ENCODE data around the gene BAIAP3. TPM values are rescaled to one million over a fixed set of nuclear protein-coding genes. Genes with fewer than 3 reads are reported as not detected.

BAIAP3 gene
- total and polyA plus RNA-seq, 2 donors (not counting 3 experiments of a cell fraction or from before 2014, with no cell fraction given), result 0.36 to 0.66 TPM

DNA sequence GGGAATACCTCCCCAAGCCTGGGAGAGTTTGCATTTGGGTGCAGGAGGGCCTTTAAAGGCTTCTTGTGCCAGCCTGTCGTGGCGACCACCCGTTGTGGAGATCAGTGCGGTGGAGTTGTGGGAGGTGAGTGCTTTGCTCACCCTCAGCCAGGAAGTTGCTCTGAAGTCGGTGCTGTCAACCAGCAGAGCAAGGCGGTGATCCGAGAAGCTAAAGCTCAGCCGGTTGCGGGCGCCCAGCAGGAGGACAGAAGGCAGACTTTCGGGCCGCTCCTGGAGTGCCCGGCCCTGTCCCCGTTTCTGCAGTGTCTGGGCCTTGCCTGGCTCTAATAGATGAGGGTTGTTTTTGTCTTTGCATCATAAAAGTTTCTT lies 22.6 kb upstream of the BAIAP3 start:
- H3K4me3 ChIP-seq (replicated peaks in 1 of 3; ENCODE audit: insufficient read depth in 1 of 3, low read depth in 1 of 3, low read length in 3 of 3), result peak overlapping the region; percentile 74 to 94 (median 87)
- peaks cover 57% of the 10 kb centered on the region for H3K79me2 ChIP-seq (ENCODE audit: control insufficient read depth, insufficient read depth, low read length)
- H3K9me1 ChIP-seq (replicated peaks; ENCODE audit: control insufficient read depth, extremely low read depth, insufficient read depth, low read length), result no peaks in the 10 kb centered on the region
- FAIRE-seq, result peak; percentile 71
- TF ChIP-seq POLR2AphosphoS5 (IDR thresholded peaks at IDR 0.05; ENCODE audit: insufficient read depth, low read depth, low read length), result no peak
- no peak for TF ChIP-seq POLR2A (IDR thresholded peaks at IDR 0.05; ENCODE audit: low read depth, low read length)
- TF ChIP-seq MYC (IDR thresholded peaks at IDR 0.05; ENCODE audit: low read depth, low read length), result no peak
- TF ChIP-seq, protein P1, sequence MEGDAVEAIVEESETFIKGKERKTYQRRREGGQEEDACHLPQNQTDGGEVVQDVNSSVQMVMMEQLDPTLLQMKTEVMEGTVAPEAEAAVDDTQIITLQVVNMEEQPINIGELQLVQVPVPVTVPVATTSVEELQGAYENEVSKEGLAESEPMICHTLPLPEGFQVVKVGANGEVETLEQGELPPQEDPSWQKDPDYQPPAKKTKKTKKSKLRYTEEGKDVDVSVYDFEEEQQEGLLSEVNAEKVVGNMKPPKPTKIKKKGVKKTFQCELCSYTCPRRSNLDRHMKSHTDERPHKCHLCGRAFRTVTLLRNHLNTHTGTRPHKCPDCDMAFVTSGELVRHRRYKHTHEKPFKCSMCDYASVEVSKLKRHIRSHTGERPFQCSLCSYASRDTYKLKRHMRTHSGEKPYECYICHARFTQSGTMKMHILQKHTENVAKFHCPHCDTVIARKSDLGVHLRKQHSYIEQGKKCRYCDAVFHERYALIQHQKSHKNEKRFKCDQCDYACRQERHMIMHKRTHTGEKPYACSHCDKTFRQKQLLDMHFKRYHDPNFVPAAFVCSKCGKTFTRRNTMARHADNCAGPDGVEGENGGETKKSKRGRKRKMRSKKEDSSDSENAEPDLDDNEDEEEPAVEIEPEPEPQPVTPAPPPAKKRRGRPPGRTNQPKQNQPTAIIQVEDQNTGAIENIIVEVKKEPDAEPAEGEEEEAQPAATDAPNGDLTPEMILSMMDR (IDR thresholded peaks at IDR 0.05; ENCODE audit: extremely low read depth in 1 of 2, insufficient read depth in 1 of 2, low read depth in 1 of 2, low read length in 2 of 2), result no peak
- TF ChIP-seq JUN (IDR thresholded peaks at IDR 0.05; ENCODE audit: borderline replicate concordance, insufficient read depth, insufficient read length, low read depth), result no peak
- TF ChIP-seq, protein P2, sequence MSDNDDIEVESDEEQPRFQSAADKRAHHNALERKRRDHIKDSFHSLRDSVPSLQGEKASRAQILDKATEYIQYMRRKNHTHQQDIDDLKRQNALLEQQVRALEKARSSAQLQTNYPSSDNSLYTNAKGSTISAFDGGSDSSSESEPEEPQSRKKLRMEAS (IDR thresholded peaks at IDR 0.05; ENCODE audit: insufficient read depth, insufficient read length), result no peak
- no peak for TF ChIP-seq EZH2 (IDR thresholded peaks at IDR 0.05; ENCODE audit: borderline replicate concordance, low read depth, low read length, severe bottlenecking)
- TF ChIP-seq GATA2 (IDR thresholded peaks at IDR 0.05; ENCODE audit: insufficient read depth, insufficient read length, low read depth, low read length), result no peak
- no peak for TF ChIP-seq FOS (IDR thresholded peaks at IDR 0.05; ENCODE audit: borderline replicate concordance, insufficient read depth, low read length)
- intact Hi-C loops (cut with micrococcal nuclease), result no loop called here
- H4K20me1 ChIP-seq (replicated peaks; ENCODE audit: control insufficient read depth, extremely low read depth, insufficient read depth, low read length), result no peaks in the 10 kb centered on the region
- H3K36me3 ChIP-seq (ENCODE audit: control insufficient read depth in 2 of 2, extremely low read depth in 1 of 2, insufficient read depth in 2 of 2, low read length in 2 of 2), result peaks cover 4 to 16% of the 10 kb centered on the region in 2 experiments
- H3K4me2 ChIP-seq (ENCODE audit: insufficient read depth, low read length), result peak overlapping the region; percentile 73
- H3K27ac ChIP-seq (ENCODE audit: insufficient read depth, low read depth, low read length), result no peak overlapping the region
- H3K27me3 ChIP-seq (ENCODE audit: control insufficient read depth in 2 of 2, insufficient read depth in 2 of 2, low read length in 2 of 2), result no peaks in the 10 kb centered on the region
- H2AFZ ChIP-seq (ENCODE audit: low read depth, low read length), result no peak overlapping the region
- no TSS peak for BruUV-seq (replicated peaks)
- ChIA-PET CTCF (interaction anchor here (1.5 kb wide), 1 partner anchor 22 kb away, joined by 4 read pairs; no protein-coding TSS in a partner anchor), POLR2A (no interaction called here)
- H3K9ac ChIP-seq (replicated peaks; ENCODE audit: extremely low read depth, insufficient read depth, low read length), result peak overlapping the region; percentile 85
- peak; percentile 29 for DNase-seq (ENCODE audit: low read depth, low spot score)
- no peaks in the 10 kb centered on the region for H3K9me3 ChIP-seq (replicated peaks; ENCODE audit: control insufficient read depth, insufficient read depth, low read length)
- H3K4me1 ChIP-seq (ENCODE audit: control insufficient read depth, extremely low read depth, insufficient read depth, low read length), result peaks cover 14% of the 10 kb centered on the region
- dilution Hi-C loops (cut with MboI; ENCODE audit: extremely low pct_ligation_motif_present, low sequenced_read_pairs), result no loop called here
